RWPE1 (cell line): ENCODE data around the gene DIP2B.
A peak's percentile ranks its signal among the peaks of the same experiment; 100 is the strongest.

Experiments
- CTCF ChIA-PET: fragments of 350-600 bp; sonication (Branson Sonifier 250); formaldehyde crosslinking; extraction: SDS; loops from one replicate; lab custom pipeline; 2021; lab: Yijun Ruan, JAX
- POLR2A ChIA-PET: fragments of 400-600 bp; formaldehyde crosslinking; extraction: SDS; loops from one replicate; lab custom pipeline; 2020; ENCODE audit warnings: antibody characterized with exemption; ENCODE audit not compliant: low non-redundant PET; lab: Yijun Ruan, JAX
- DNase-seq: peaks from one replicate; pipeline ENCODE4 v3.0.0; 2012; ENCODE audit warnings: low spot score
- H3K27ac ChIP-seq: fragments of 450-650 bp; 2 replicates; pipeline ENCODE4 v1.5.1; 2017
- CTCF ChIP-seq: fragments of 450-650 bp; conservative IDR thresholded peaks from 2 replicates; pipeline ENCODE4 v1.5.1; 2017; ENCODE audit warnings: low read depth, mild to moderate bottlenecking

Gene DIP2B

GRCh38 chr12:50599366-50600095, 94.7 kb downstream of the DIP2B start:
- DNase-seq = no peak
- no peak for TF ChIP-seq CTCF
- ChIA-PET POLR2A (no interaction called here), CTCF (interaction anchor here (0.7 to 1.2 kb wide), 2 partner anchors 25 to 94 kb away, joined by 3 to 5 read pairs; no protein-coding TSS in a partner anchor)
- H3K27ac ChIP-seq = no peak overlapping the region

- no peak for TF ChIP-seq CTCF
- ChIA-PET CTCF (interaction anchor here (0.7 to 1.2 kb wide), 2 partner anchors 24 to 95 kb away, joined by 3 to 5 read pairs; no protein-coding TSS in a partner anchor), POLR2A (no interaction called here)
- DNase-seq = no peak
- H3K27ac ChIP-seq = no peak overlapping the region
Observed at GRCh38 chr12:50600364-50600763, 95.6 kb downstream of the DIP2B start.

GRCh38 chr12:50603817-50604639, 99.2 kb downstream of the DIP2B start:
- CTCF ChIA-PET = interaction anchor here (0.7 to 1.2 kb wide), 4 partner anchors 15 to 99 kb away, joined by 3 to 4 read pairs (median 3); no protein-coding TSS in a partner anchor
- TF ChIP-seq CTCF = no peak
- no peak for DNase-seq
- POLR2A ChIA-PET = no interaction called here
- H3K27ac ChIP-seq = peak overlapping the region; percentile 62; the same call in 1 of the 2 replicates

DNA sequence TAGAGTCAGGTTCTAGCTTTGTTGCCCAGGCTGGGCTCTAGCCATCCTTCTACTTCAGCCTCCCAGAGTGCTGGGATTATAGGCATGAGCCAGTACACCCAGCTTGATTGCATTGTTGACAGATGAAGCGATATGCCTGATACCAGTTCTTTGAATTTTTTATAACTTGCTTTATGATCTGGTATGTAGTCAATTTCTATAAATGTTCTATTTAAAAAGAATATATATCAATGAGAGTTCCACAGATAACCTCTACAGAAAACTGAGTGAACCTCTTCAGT, 99.8 kb downstream of the DIP2B start:
- ChIA-PET CTCF (interaction anchor here (1.2 kb wide), 2 partner anchors 34 to 99 kb away, joined by 3 read pairs; no protein-coding TSS in a partner anchor), POLR2A (no interaction called here)
- DNase-seq = no peak
- TF ChIP-seq CTCF = no peak
- 0 out of 2 replicates have a peak overlapping the region, but pooled peaks have one; percentile 36 for H3K27ac ChIP-seq

GRCh38 chr12:50606675-50607375, 102.0 kb downstream of the DIP2B start:
- no peak for DNase-seq
- CTCF ChIA-PET = no interaction called here
- H3K27ac ChIP-seq = no peak overlapping the region
- TF ChIP-seq CTCF = no peak
- POLR2A ChIA-PET = interaction anchor here (0.6 kb wide), 1 partner anchor 9 kb away, joined by 3 read pairs; no protein-coding TSS in a partner anchor

DNA sequence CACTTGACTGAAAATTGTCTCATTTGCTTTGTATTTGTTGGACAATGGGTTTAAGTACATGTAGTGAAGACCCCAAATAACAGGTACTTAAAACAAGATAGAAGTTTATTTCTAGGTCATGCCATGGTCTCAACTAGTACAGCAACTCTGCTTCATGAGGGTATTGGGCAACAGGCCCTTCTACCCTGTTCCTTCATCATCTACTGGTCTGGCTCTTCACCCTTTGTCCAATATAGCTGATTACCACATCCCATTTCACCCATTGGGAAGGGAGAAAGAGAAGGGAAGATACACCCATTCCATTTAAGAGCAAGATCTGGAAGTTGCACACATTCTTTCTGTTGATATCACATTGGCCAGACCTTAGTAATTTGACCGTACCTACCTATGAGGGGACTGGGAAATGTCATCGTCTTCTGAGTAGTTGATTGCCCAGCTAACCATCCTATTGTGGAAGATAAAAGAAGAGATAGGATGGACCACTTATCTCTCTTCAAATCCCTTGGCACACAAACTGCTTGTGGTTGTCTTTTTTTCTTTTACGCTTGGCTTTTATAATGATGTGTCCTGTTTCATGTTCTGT, 104.6 kb downstream of the DIP2B start:
- DNase-seq = no peak
- TF ChIP-seq CTCF = no peak
- ChIA-PET CTCF (no interaction called here), POLR2A (no interaction called here)
- H3K27ac ChIP-seq = no peak overlapping the region
